CD1c-positive myeloid dendritic cell (primary cell): ENCODE measurements around the gene CELA3A.

Experiments
- DNase-seq: peaks from one replicate; pipeline ENCODE4 v3.0.0-alpha.2; 2016; ENCODE audit errors: extremely low spot score

The CELA3A gene

DNA sequence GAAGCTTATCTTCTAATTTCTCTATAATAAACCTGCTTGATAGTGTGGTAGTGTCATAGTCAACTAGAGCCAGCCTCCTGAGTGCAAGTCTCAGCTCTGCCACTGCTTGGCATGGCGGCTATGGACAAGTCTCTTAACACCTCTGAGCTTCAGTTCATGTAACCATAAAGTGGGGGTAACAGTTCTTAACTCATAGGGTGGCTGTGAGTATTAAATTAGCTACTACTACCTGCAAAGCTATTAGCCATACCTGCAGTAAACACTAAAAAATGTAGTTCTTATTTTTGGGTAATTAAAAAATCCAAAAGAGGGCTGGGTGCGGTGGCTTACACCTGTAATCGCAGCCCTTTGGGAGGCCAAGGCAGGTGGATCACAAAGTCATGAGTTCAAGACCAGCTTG is 48.9 kb downstream of the CELA3A start:
- no peak for DNase-seq

DNA sequence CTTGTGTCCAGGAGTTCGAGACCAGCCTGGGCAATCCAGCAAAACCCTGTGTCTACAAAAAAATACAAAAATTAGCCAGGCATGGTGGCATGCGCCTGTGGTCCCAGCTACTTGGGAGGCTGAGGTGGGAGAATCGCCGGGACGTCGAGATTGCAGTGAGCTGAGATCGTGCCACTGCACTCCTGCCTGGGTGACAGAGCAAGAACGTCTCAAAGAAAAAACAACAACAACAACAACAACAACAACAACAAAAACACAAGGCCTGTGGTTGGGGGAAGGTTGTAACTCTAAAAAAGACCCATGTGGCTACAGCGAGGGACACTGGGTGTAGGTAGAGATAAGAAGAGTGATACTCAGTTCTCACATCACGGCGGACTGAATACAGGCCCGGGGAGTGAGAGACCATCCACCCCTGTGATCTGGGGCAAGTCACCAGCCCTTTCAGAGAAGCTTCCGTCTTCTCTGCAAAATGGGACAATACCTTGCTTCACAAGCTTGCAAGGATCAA is 50.2 kb downstream of the CELA3A start:
- DNase-seq, result no peak

DNA sequence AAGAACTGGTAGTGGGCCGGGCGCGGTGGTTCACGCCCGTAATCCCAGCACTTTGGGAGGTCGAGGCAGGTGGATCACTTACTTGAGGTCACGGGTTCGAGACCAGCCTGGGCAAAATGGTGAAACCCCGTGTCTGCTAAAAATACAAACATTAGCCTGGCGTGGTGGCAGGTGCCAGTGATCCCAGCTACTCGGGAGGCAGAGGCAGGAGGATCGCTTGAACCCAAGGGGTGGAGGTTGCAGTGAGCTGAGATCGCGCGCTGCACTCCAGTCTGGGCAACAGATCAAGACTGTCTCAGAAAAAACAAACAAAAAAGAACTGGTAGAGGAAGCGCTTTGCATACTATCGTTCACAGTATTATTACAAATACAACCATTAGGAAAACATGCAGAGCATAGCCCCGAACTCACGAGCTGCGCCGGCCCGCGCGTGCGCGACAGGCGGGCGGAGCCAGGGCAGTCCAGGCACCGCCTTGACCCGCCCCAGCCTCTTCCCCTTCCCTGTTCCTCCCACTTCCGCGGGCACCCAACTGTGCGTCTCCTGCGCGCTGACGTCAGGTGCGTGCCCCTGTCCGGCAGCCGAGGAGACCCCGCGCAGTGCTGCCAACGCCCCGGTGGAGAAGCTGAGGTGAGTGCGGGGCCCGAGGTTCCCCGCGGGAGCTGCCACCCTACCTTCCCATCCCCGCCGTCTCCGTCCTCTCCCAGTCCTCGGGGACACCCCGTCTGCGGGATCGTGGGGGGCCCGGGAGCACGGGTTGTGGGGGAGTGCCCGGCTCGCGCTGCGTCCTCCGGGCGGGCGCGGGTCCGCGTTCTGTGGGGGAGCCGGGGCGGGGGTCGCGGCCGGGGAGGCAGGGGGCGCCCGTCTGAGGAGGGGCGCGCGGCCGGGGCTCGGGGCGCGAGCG is 50.9 kb downstream of the CELA3A start, which contains the start of gene CDC42:
CDC42 (plus strand) TSS at position 595 of the 902 bp plus-strand sequence. CDS start 25,770 bp downstream, outside the sequence.
- peak; percentile 97 for DNase-seq

DNA sequence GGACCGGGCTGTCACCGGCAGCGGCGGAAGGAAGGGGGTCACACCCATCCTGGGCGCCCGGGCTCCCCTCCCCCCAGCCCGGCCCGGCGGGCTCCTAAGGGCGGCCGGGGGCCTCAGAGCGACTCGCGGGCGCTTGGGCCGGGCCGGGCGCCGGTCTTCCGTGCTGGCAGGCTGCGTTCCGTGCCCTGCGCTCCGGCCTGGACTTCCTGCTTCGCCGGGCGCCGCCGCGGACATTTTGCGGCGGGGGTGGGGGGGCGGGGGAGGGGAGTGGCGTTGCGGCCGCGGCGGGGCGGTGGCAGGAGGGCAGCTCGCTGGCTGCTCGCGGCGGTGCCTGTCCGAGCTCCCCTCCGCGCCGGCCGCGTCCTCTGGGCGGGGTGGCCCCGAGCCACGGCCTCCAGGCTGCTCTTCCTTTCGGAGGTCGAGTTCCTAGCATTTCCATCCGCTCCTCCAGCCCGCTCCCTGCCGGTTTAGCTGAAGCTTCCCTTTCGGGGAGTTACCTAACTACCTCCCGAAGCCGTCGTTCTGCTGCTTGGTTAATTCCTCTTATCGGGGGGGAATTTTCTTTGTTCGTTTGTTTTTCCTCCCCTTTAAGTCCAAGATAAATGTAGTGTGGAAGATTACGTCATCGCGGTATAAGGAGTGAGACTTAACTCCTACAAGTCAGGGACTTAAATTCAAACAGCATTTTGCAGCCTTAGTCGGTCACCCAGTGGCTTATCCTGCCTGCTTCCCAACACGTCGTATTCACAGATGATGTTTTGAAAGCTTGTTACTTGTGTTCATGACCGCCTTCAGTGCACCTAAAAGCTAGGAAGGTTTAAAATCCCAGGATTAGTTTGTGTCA is 51.8 kb downstream of the CELA3A start:
- peak; percentile 82 for DNase-seq

DNA sequence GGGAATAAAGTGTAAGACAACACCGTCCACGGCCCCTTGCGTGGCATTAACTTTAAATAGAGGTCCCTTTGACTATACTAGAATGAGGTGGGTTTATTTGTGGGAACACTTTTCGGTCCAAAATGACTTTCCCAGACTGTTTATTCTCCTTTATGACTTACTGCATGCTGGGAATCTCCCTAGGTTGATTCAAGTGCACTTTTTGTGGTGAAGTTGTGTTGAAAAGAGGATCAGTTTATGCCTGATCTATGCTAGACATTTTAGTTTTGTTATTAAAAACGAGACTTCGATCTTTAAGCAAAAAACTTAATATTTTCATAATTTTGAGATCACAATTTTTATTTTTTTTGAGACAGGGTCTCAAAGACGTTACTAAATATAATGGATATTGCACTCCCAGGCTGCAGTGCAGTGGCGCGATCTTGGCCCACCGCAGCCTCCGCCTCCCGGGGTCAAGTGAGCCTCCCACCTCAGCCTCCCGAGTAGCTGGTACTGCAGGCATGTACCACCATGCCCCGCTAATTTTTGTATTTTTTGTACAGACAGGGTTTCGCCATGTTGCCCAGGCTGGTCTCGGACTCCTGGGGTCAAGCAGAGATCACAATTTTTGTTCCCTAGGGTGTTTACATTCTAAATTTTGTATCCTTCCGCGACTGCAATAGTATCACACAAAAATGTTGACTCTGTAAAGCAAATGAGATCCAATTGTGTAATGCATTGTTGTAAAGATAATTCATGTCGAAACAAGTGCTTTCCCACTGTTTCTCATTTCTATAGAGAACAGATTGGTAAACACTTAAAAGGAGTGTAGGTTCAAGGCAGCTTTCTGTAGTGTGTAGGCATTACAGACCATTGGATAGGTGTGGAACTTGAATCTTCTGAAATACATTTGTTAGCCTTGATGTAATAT is 52.7 kb downstream of the CELA3A start:
- peak; percentile 61 for DNase-seq

DNA sequence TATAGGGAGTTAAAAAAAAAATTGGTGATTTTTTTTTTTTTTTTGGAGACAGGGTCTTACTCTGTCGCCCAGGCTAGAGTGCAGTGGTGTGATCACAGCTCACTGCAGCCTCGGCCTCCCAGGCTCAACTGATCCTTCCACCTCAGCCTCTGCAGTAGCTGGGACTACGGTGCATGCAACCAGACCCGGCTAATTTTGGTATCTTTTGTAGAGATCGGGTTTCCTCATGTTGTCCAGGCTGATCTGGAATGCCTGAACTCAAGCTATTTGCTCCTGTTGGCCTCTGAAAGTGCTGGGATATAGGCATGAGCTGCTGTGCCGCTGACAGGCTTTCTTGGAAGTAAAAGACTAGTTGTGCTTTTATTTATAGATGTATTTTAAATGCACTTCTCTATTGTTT is 54.0 kb downstream of the CELA3A start:
- DNase-seq, result no peak

DNA sequence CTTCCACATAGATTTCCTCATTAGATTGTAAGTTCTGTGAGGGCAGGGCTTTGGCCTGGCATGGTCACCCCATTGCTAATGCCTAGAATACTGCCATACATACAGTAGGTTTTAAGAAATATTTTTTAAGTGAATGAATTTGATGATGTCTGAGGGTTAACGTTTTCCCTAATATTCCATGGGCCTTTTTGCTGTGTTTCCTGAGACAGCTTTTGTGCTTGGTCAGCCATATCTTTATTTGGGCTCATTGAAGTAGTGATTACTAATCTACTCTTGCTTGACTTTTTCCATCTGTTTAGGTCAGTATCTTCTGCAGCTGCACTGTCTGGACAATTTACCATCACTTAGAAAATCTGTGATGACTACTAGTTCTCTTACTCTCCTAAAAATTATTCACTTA is 54.6 kb downstream of the CELA3A start:
- no peak for DNase-seq

DNA sequence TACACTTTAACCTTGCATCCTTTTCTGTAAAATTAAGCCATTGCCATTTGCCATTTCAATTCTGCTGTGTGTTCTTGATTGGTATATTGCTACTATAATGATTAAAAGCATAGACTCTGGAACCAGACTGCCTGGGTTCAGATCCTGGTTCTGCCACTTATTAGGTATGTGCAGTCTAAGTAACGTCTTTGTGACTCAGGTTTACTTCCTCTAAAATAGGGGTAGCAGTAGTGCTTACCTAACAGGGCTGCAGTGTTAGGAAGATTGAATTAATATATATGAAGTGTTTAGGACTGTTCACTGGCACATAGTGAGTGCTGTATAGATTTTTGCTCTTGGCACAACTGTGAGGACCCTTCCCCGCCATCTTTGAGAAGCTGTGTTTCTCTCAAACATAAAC is 55.5 kb downstream of the CELA3A start:
- peak; percentile 65 for DNase-seq

DNA sequence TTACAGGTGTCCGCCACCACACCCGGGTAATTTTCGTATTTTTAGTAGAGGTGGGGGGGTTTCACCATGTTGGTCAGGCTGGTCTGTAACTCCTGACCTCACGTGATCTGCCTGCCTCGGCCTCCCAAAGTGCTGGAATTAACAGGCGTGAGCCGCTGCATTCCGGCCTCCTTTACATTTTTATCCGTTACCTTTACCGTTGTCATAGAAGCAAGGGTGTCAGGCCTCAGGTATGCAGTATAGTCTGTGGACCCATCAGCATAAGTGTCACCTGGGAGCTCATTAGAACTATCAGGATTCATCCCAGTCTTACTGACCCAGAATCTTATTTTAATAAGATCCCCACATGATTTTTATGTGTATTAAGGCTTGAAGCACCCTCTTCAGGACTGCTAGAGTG is 56.4 kb downstream of the CELA3A start:
- DNase-seq, result no peak
